COLO829 (cell line): ENCODE data around the gene RAPSN.

Experiments used
- DNase-seq: peaks from one replicate; pipeline ENCODE4 v3.0.0; 2012; ENCODE audit warnings: low spot score

RAPSN gene

GRCh38 chr11:47448566-47449427 lies at the start of gene RAPSN:
Gene RAPSN, minus strand, starts transcription at chr11:47449136. Its CDS starts 172 bp downstream, at chr11:47448964.
- no peak for DNase-seq

- DNase-seq, result no peak
Measured at GRCh38 chr11:47498149-47498548, 49.2 kb upstream of the RAPSN start.

GRCh38 chr11:47496808-47497207 lies 47.9 kb upstream of the RAPSN start:
- DNase-seq, result no peak

- no peak for DNase-seq
Measured at GRCh38 chr11:47495856-47496217, 46.9 kb upstream of the RAPSN start.

GRCh38 chr11:47495011-47495855 lies 46.3 kb upstream of the RAPSN start:
- no peak for DNase-seq

- no peak for DNase-seq
Measured at GRCh38 chr11:47489395-47489755, 40.4 kb upstream of the RAPSN start.

- DNase-seq, result no peak
Measured at GRCh38 chr11:47488674-47489394, 39.9 kb upstream of the RAPSN start.

GRCh38 chr11:47488111-47488510 lies 39.2 kb upstream of the RAPSN start:
- DNase-seq, result no peak

- no peak for DNase-seq
Measured at GRCh38 chr11:47487421-47487820, 38.5 kb upstream of the RAPSN start.

- DNase-seq, result no peak
Measured at GRCh38 chr11:47485107-47485506, 36.2 kb upstream of the RAPSN start.

- no peak for DNase-seq
Measured at GRCh38 chr11:47483457-47483856, 34.5 kb upstream of the RAPSN start.

GRCh38 chr11:47480762-47481161 lies 31.8 kb upstream of the RAPSN start:
- no peak for DNase-seq

GRCh38 chr11:47478651-47479329 lies 29.9 kb upstream of the RAPSN start:
- no peak for DNase-seq

GRCh38 chr11:47477753-47478152 lies 28.8 kb upstream of the RAPSN start:
- no peak for DNase-seq

- peak; percentile 63 for DNase-seq
Measured at GRCh38 chr11:47477323-47477722, 28.4 kb upstream of the RAPSN start.

GRCh38 chr11:47470671-47471070 lies 21.7 kb upstream of the RAPSN start:
- no peak for DNase-seq

- no peak for DNase-seq
Measured at GRCh38 chr11:47469361-47470179, 20.6 kb upstream of the RAPSN start.

- DNase-seq, result peak; percentile 55
Measured at GRCh38 chr11:47468598-47469214, 19.8 kb upstream of the RAPSN start.

- no peak for DNase-seq
Measured at GRCh38 chr11:47467357-47467756, 18.4 kb upstream of the RAPSN start.

- no peak for DNase-seq
Measured at GRCh38 chr11:47466701-47467250, 17.8 kb upstream of the RAPSN start.
